Neural cell (in vitro differentiated cells): ENCODE data around the gene MARS1. TPM values are rescaled to one million over a fixed set of nuclear protein-coding genes. Genes with fewer than 3 reads are reported as not detected.
A peak's percentile ranks its signal among the peaks of the same experiment; 100 is the strongest.

Experiments
- H2AFZ ChIP-seq: fragments of 200-600, 300-800 bp; sonication (generic), shearing (Covaris generic); 2 replicates; pipeline ENCODE4 v1.6.0; 2014; ENCODE audit warnings: low read depth, mild to moderate bottlenecking, antibody characterized with exemption, low read length, moderate library complexity
- H3F3A ChIP-seq: fragments of 200-600 bp; shearing (Covaris generic); 2 replicates; pipeline ENCODE4 v1.6.1; 2016; ENCODE audit warnings: mild to moderate bottlenecking, moderate library complexity, mixed read lengths, antibody characterized with exemption, low read length; ENCODE audit not compliant: insufficient read depth, poor library complexity, severe bottlenecking
- H3K27ac ChIP-seq: fragments of 200-600, 300-800 bp; sonication (generic), shearing (Covaris generic); 2 replicates; pipeline ENCODE4 v1.5.1; 2014; ENCODE audit warnings: mild to moderate bottlenecking, low read length, moderate library complexity
- H3K27me3 ChIP-seq: fragments of 300-800, 200-600 bp; sonication (generic), shearing (Covaris generic); 2 replicates; pipeline ENCODE4 v1.6.0; 2014; ENCODE audit warnings: mild to moderate bottlenecking, low read depth, low read length, moderate library complexity; ENCODE audit not compliant: insufficient read depth
- H3K36me3 ChIP-seq: fragments of 300-800, 200-600 bp; sonication (generic), shearing (Covaris generic); 2 replicates; pipeline ENCODE4 v1.5.1; 2014; ENCODE audit warnings: mild to moderate bottlenecking, antibody characterized with exemption, low read length, moderate library complexity; ENCODE audit not compliant: insufficient read depth
- H3K4me2 ChIP-seq: fragments of 300-800, 200-600 bp; sonication (generic), shearing (Covaris generic); 2 replicates; pipeline ENCODE4 v1.6.0; 2014; ENCODE audit warnings: mild to moderate bottlenecking, low read length
- H3K4me3 ChIP-seq: fragments of 300-800, 200-600 bp; sonication (generic), shearing (Covaris generic); 2 replicates; pipeline ENCODE4 v1.5.1; 2014; ENCODE audit warnings: mild to moderate bottlenecking, low read length, moderate library complexity
- H3K79me2 ChIP-seq: fragments of 200-600 bp; shearing (Covaris generic); replicated peaks from 2 replicates; pipeline ENCODE4 v1.6.0; 2014; ENCODE audit warnings: mild to moderate bottlenecking, low read length, moderate library complexity; ENCODE audit not compliant: insufficient read depth
- H3K9ac ChIP-seq: fragments of 300-800, 200-600 bp; sonication (generic), shearing (Covaris generic); 2 replicates; pipeline ENCODE4 v1.6.1; 2016; ENCODE audit warnings: mild to moderate bottlenecking, low read length, mixed read lengths
- H3K9me2 ChIP-seq: fragments of 200-600 bp; shearing (Covaris generic); 2 replicates; pipeline ENCODE4 v1.6.1; 2016; ENCODE audit warnings: mild to moderate bottlenecking, low read length, mixed read lengths; ENCODE audit not compliant: insufficient read depth
- H3K9me3 ChIP-seq: fragments of 200-600, 300-800 bp; sonication (generic), shearing (Covaris generic); 2 replicates; pipeline ENCODE4 v1.6.1; 2016; ENCODE audit warnings: mild to moderate bottlenecking, mixed run types, low read length, moderate library complexity, mixed read lengths
- H4K20me1 ChIP-seq: fragments of 200-600 bp; shearing (Covaris generic); 2 replicates; pipeline ENCODE4 v1.6.1; 2016; ENCODE audit warnings: mild to moderate bottlenecking, mixed run types; ENCODE audit not compliant: insufficient read depth
- CTCF ChIP-seq: fragments of 450-650 bp; IDR thresholded peaks from 2 replicates; pipeline ENCODE4 v1.5.1; 2014; ENCODE audit warnings: antibody characterized with exemption, mild to moderate bottlenecking, moderate library complexity; ENCODE audit not compliant: poor library complexity, severe bottlenecking
- EP300 ChIP-seq: fragments of 450-650 bp; conservative IDR thresholded peaks from 2 replicates; pipeline ENCODE4 v1.6.1; 2014; ENCODE audit warnings: antibody characterized with exemption, mild to moderate bottlenecking, moderate library complexity; ENCODE audit not compliant: poor library complexity, severe bottlenecking
- EZH2 ChIP-seq: fragments of 200-600, 300-800 bp; shearing (Covaris generic), sonication (generic); IDR thresholded peaks from 2 replicates; pipeline ENCODE4 v1.6.1; 2014; ENCODE audit warnings: antibody characterized with exemption, low read length, borderline replicate concordance, mild to moderate bottlenecking; ENCODE audit not compliant: insufficient read depth, poor library complexity, severe bottlenecking
- MXI1 ChIP-seq: fragments of 450-650 bp; conservative IDR thresholded peaks from 2 replicates; pipeline ENCODE4 v1.6.1; 2014; ENCODE audit warnings: antibody characterized with exemption, mild to moderate bottlenecking; ENCODE audit not compliant: poor library complexity, severe bottlenecking
- POLR2AphosphoS5 ChIP-seq: IDR thresholded peaks from 2 replicates; pipeline ENCODE4 v1.6.1; 2012
- RAD21 ChIP-seq: fragments of 450-650 bp; conservative IDR thresholded peaks from 2 replicates; pipeline ENCODE4 v1.6.1; 2014; ENCODE audit warnings: antibody characterized with exemption, mild to moderate bottlenecking, moderate library complexity
- SMC3 ChIP-seq: fragments of 450-650 bp; conservative IDR thresholded peaks from 2 replicates; pipeline ENCODE4 v1.6.1; 2014; ENCODE audit warnings: antibody characterized with exemption, mild to moderate bottlenecking, moderate library complexity; ENCODE audit not compliant: poor library complexity
- TAF1 ChIP-seq: IDR thresholded peaks from 2 replicates; pipeline ENCODE4 v1.6.1; 2012; ENCODE audit warnings: low read depth
- polyA plus RNA-seq: library from polyadenylated mRNA; depleted of rRNA; stranded (reverse); fragments of >200 nt; gene quantifications from 2 replicates; pipeline ENCODE4 v1.2.3, GENCODE V29; 2014
- TF ChIP-seq, protein P1 (sequence below): IDR thresholded peaks from 2 replicates; pipeline ENCODE4 v1.6.1; 2012; ENCODE audit warnings: borderline replicate concordance

Gene MARS1
- polyA plus RNA-seq, 1 donor from 2014 or later: 321 TPM

DNA sequence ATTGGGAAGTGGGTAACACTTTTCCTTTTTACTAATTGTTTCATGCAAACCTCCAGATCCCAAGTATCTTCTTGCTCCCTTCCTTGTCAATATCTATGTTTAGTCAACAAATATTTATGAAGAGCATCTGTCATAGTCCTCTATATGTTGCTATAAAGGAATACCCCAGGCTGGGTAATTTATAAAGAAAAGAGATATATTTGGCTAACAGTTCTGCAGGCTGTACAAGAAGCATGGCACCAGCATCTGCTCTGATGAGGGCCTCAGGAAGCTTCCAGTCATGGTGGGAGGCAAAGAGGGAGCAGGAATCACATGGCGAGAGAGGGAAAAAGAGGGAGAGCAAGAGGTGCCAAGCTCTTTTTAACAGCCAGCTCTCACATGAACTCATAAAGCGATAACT is 66.6 kb downstream of the MARS1 start:
- peak overlapping the region; percentile 91 for H3K27ac ChIP-seq
- peaks cover 5% of the 10 kb centered on the region for H4K20me1 ChIP-seq
- H3F3A ChIP-seq: peaks cover 7% of the 10 kb centered on the region
- no peaks in the 10 kb centered on the region for H3K27me3 ChIP-seq
- no peaks in the 10 kb centered on the region for H3K9me2 ChIP-seq
- no peak overlapping the region for H2AFZ ChIP-seq
- H3K9ac ChIP-seq: peak overlapping the region; percentile 99
- no peaks in the 10 kb centered on the region for H3K36me3 ChIP-seq
- no peaks in the 10 kb centered on the region for H3K9me3 ChIP-seq
- H3K4me2 ChIP-seq: no peak overlapping the region
- H3K4me3 ChIP-seq: peak overlapping the region; percentile 79
- peaks cover 81% of the 10 kb centered on the region for H3K79me2 ChIP-seq
- TF ChIP-seq EZH2 (no peak), TAF1 (no peak), RAD21 (no peak), SMC3 (no peak), MXI1 (no peak), POLR2AphosphoS5 (no peak), EP300 (no peak), CTCF (no peak)
- TF ChIP-seq, protein P1, sequence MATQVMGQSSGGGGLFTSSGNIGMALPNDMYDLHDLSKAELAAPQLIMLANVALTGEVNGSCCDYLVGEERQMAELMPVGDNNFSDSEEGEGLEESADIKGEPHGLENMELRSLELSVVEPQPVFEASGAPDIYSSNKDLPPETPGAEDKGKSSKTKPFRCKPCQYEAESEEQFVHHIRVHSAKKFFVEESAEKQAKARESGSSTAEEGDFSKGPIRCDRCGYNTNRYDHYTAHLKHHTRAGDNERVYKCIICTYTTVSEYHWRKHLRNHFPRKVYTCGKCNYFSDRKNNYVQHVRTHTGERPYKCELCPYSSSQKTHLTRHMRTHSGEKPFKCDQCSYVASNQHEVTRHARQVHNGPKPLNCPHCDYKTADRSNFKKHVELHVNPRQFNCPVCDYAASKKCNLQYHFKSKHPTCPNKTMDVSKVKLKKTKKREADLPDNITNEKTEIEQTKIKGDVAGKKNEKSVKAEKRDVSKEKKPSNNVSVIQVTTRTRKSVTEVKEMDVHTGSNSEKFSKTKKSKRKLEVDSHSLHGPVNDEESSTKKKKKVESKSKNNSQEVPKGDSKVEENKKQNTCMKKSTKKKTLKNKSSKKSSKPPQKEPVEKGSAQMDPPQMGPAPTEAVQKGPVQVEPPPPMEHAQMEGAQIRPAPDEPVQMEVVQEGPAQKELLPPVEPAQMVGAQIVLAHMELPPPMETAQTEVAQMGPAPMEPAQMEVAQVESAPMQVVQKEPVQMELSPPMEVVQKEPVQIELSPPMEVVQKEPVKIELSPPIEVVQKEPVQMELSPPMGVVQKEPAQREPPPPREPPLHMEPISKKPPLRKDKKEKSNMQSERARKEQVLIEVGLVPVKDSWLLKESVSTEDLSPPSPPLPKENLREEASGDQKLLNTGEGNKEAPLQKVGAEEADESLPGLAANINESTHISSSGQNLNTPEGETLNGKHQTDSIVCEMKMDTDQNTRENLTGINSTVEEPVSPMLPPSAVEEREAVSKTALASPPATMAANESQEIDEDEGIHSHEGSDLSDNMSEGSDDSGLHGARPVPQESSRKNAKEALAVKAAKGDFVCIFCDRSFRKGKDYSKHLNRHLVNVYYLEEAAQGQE: no peak

DNA sequence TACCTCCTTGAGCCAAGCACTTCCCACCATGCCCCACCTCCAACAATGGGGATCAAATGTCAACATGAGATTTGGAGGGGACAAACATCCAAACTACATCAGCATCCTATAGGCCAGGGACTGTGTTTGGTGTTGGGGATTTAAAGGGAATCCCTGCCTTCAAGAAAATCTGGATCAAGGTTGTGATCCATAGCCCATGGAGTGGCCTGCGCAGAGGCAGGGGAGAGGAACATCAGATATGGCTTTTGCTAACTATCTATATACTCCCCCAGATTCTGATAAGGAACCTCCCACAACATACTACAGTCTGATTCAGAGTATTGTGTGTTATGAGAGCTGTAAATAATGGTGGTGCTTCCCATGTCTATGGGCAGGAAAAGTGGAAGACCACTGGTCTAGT is 67.0 kb downstream of the MARS1 start:
- H3K27me3 ChIP-seq: no peaks in the 10 kb centered on the region
- TF ChIP-seq EP300: no peak
- TF ChIP-seq RAD21: no peak
- no peak for TF ChIP-seq EZH2
- no peak for TF ChIP-seq CTCF
- TF ChIP-seq, protein P1: no peak
- TF ChIP-seq MXI1: no peak
- TF ChIP-seq POLR2AphosphoS5: no peak
- TF ChIP-seq SMC3: no peak
- no peak for TF ChIP-seq TAF1
- H3K4me3 ChIP-seq: peak overlapping the region; percentile 79
- no peak overlapping the region for H3K4me2 ChIP-seq
- no peaks in the 10 kb centered on the region for H3K9me2 ChIP-seq
- H2AFZ ChIP-seq: no peak overlapping the region
- no peaks in the 10 kb centered on the region for H3K9me3 ChIP-seq
- peaks cover 80% of the 10 kb centered on the region for H3K79me2 ChIP-seq
- peaks cover 7% of the 10 kb centered on the region for H3F3A ChIP-seq
- no peaks in the 10 kb centered on the region for H3K36me3 ChIP-seq
- peak overlapping the region; percentile 5 for H3K9ac ChIP-seq
- no peak overlapping the region for H3K27ac ChIP-seq
- H4K20me1 ChIP-seq: peaks cover 5% of the 10 kb centered on the region
